PC-9 (cell line): ENCODE results near the gene IGFBP6. TPM values are rescaled to one million over a fixed set of nuclear protein-coding genes. Genes with fewer than 3 reads are reported as not detected.

Source experiments
- BruUV-seq: library from RNA; stranded (reverse); fragments of 400-500 nt; replicated peaks from 2 replicates; lab custom pipeline; 2021; lab: Mats Ljungman, UMichigan
- CTCF ChIA-PET: fragments of 300-600 bp; sonication (Branson Sonifier 250); formaldehyde crosslinking; loops from one replicate; lab custom pipeline; 2022; ENCODE audit warnings: antibody characterized with exemption; lab: Charles Lee
- POLR2A ChIA-PET: fragments of 300-600 bp; sonication (Branson Sonifier 250); formaldehyde crosslinking; loops from one replicate; lab custom pipeline; 2022; ENCODE audit warnings: antibody characterized with exemption; ENCODE audit not compliant: unreplicated experiment; lab: Charles Lee
- DNase-seq, 2 experiments: peaks; one replicate each; pipeline versions ENCODE4 v3.0.0 to v3.0.0-alpha.2; 2015 to 2022; ENCODE audit warnings: mixed read lengths in 1 of 2
- H2AFZ ChIP-seq: fragments of 200-600 bp; sonication (generic); 2 replicates; pipeline ENCODE4 v1.8.1; 2017; ENCODE audit warnings: antibody characterized with exemption
- H3F3A ChIP-seq: fragments of 200-600 bp; sonication (generic); 2 replicates; pipeline ENCODE4 v1.8.1; 2017; ENCODE audit warnings: antibody characterized with exemption, mild to moderate bottlenecking, low read depth; ENCODE audit not compliant: insufficient read depth
- H3K27ac ChIP-seq: fragments of 200-600 bp; sonication (generic); 2 replicates; pipeline ENCODE4 v1.6.1; 2016; ENCODE audit warnings: mixed run types
- H3K27me3 ChIP-seq: fragments of 200-600 bp; sonication (generic); 2 replicates; pipeline ENCODE4 v1.6.1; 2016; ENCODE audit warnings: low read depth, mixed run types; ENCODE audit not compliant: insufficient read depth
- H3K36me3 ChIP-seq: fragments of 200-600 bp; sonication (generic); 2 replicates; pipeline ENCODE4 v1.6.1; 2016; ENCODE audit warnings: low read depth, mixed run types
- H3K4me1 ChIP-seq: fragments of 200-600 bp; sonication (generic); replicated peaks from 2 replicates; pipeline ENCODE4 v1.6.1; 2016; ENCODE audit warnings: mixed run types; ENCODE audit not compliant: insufficient read depth
- H3K4me2 ChIP-seq: fragments of 200-600 bp; sonication (generic); 2 replicates; pipeline ENCODE4 v1.6.1; 2017; ENCODE audit warnings: mixed run types
- H3K4me3 ChIP-seq: fragments of 200-600 bp; sonication (generic); 2 replicates; pipeline ENCODE4 v1.6.1; 2016; ENCODE audit warnings: mixed run types
- H3K79me2 ChIP-seq: fragments of 200-600 bp; sonication (generic); 2 replicates; pipeline ENCODE4 v1.6.1; 2017; ENCODE audit warnings: low read depth, mixed run types
- H3K9me2 ChIP-seq: fragments of 200-600 bp; sonication (generic); 2 replicates; pipeline ENCODE4 v1.8.1; 2017; ENCODE audit warnings: mild to moderate bottlenecking; ENCODE audit not compliant: insufficient read depth
- H3K9me3 ChIP-seq: fragments of 200-600 bp; sonication (generic); 2 replicates; pipeline ENCODE4 v1.8.1; 2016; ENCODE audit warnings: low read depth; ENCODE audit not compliant: insufficient read depth
- H4K20me1 ChIP-seq: fragments of 200-600 bp; sonication (generic); 2 replicates; pipeline ENCODE4 v1.8.1; 2017; ENCODE audit not compliant: insufficient read depth
- CTCF ChIP-seq: fragments of 200-600 bp; sonication (generic); conservative IDR thresholded peaks from 2 replicates; pipeline ENCODE4 v1.6.1; 2017; ENCODE audit warnings: mixed run types, antibody characterized with exemption, mild to moderate bottlenecking, moderate library complexity
- EZH2 ChIP-seq: fragments of 200-600 bp; sonication (generic); IDR thresholded peaks from 2 replicates; pipeline ENCODE4 v1.8.0; 2017; ENCODE audit warnings: antibody characterized with exemption, low read depth
- intact Hi-C: fragments of 100-400 bp; cut with micrococcal nuclease; formaldehyde crosslinking; loops from one replicate; pipeline ENCODE4 v1.10.0; 2022; ENCODE audit not compliant: unreplicated experiment
- total RNA-seq: library from RNA; stranded (reverse); gene quantifications from 2 replicates; pipeline ENCODE4 v1.2.3, GENCODE V29; 2021

The IGFBP6 gene
- total RNA-seq, 1 experiment from 2014 or later: 290 TPM

GRCh38 chr12:53048780-53049401, 48.6 kb upstream of the IGFBP6 start:
- H3K4me1 ChIP-seq: peaks cover 36% of the 10 kb centered on the region
- H3K36me3 ChIP-seq: no peaks in the 10 kb centered on the region
- intact Hi-C loops: loop anchor here (2.0 to 5.0 kb wide), 2 partner anchors 30 to 42 kb away; partner anchors contain the start of genes EIF4B and SPRYD3
- POLR2A ChIA-PET: no interaction called here
- peaks cover 10% of the 10 kb centered on the region; the same call in 1 of the 2 replicates for H4K20me1 ChIP-seq
- H2AFZ ChIP-seq: no peak overlapping the region
- peaks cover 12% of the 10 kb centered on the region for H3K79me2 ChIP-seq
- H3K27ac ChIP-seq: no peak overlapping the region
- no peak overlapping the region for H3K4me3 ChIP-seq
- H3K9me2 ChIP-seq: no peaks in the 10 kb centered on the region
- no TSS peak for BruUV-seq
- CTCF ChIA-PET: interaction anchor here (1.0 to 2.0 kb wide), 3 partner anchors 13 to 164 kb away, joined by 5 to 14 read pairs (median 6); no protein-coding TSS in a partner anchor
- H3K9me3 ChIP-seq: no peaks in the 10 kb centered on the region
- peaks cover 52% of the 10 kb centered on the region for H3F3A ChIP-seq
- no peak overlapping the region for H3K4me2 ChIP-seq
- TF ChIP-seq EZH2: no peak
- TF ChIP-seq CTCF: no peak; the same call in 1 of the 2 replicates
- no peak for DNase-seq
- no peaks in the 10 kb centered on the region for H3K27me3 ChIP-seq

GRCh38 chr12:53049571-53050318, 47.7 kb upstream of the IGFBP6 start, which contains the start of gene TNS2:
TSS of gene TNS2 (plus strand) at chr12:53050065. CDS start at chr12:53050186, 121 bp downstream.
- Histone ChIP-seq H3K9me2 (no peaks in the 10 kb centered on the region), H4K20me1 (peaks cover 10% of the 10 kb centered on the region; the same call in 1 of the 2 replicates), H2AFZ (no peak within 1 kb of the TSS), H3K9me3 (no peaks in the 10 kb centered on the region), H3K27me3 (no peaks in the 10 kb centered on the region), H3K4me1 (peaks cover 36% of the 10 kb centered on the region), H3K27ac (no peak within 1 kb of the TSS), H3K4me2 (no peak within 1 kb of the TSS), H3F3A (peaks cover 57% of the 10 kb centered on the region), H3K36me3 (no peaks in the 10 kb centered on the region), H3K4me3 (no peak within 1 kb of the TSS), H3K79me2 (peaks cover 12% of the 10 kb centered on the region)
- intact Hi-C loops: loop anchor here (2.0 to 5.0 kb wide), 3 partner anchors 29 to 248 kb away; partner anchors contain the start of genes EIF4B, MYG1, PFDN5 and SPRYD3
- POLR2A ChIA-PET: no interaction called here
- CTCF ChIA-PET: no interaction called here
- no TSS peak for BruUV-seq
- peak in 1 of 2 experiments; percentile 44 for DNase-seq
- TF ChIP-seq CTCF (no peak), EZH2 (no peak)

- Histone ChIP-seq H3K27me3 (no peaks in the 10 kb centered on the region), H3K4me2 (no peak overlapping the region), H3K27ac (no peak overlapping the region), H3K4me1 (peaks cover 28% of the 10 kb centered on the region), H4K20me1 (peaks cover 10% of the 10 kb centered on the region; the same call in 1 of the 2 replicates), H3K9me2 (no peaks in the 10 kb centered on the region), H3K9me3 (no peaks in the 10 kb centered on the region), H3K4me3 (no peak overlapping the region), H3K36me3 (no peaks in the 10 kb centered on the region), H3F3A (peaks cover 49% of the 10 kb centered on the region), H2AFZ (no peak overlapping the region), H3K79me2 (peaks cover 12% of the 10 kb centered on the region)
- no peak for DNase-seq
- intact Hi-C loops: loop anchor here (5.0 kb wide), 1 partner anchor 247 kb away; the partner anchor contains the start of genes MYG1 and PFDN5
- ChIA-PET CTCF (no interaction called here), POLR2A (no interaction called here)
- BruUV-seq: no TSS peak
- TF ChIP-seq CTCF (no peak), EZH2 (no peak)
These were observed 46.9 kb upstream of the IGFBP6 start for GRCh38 chr12:53050426-53051057.
